Right atrium auricular region (tissue), 2 donors: ENCODE measurements around the gene PDE4D. TPM values are rescaled to one million over a fixed set of nuclear protein-coding genes. Genes with fewer than 3 reads are reported as not detected.
A peak's percentile ranks its signal among the peaks of the same experiment; 100 is the strongest.

Source experiments
- DNase-seq: peaks from one replicate; pipeline ENCODE4 v3.0.0-alpha.2; 2019; ENCODE audit warnings: low spot score
- H3K27ac ChIP-seq, 2 donors: fragments of 200-600 bp; sonication (generic); 1 replicate in 1 of 2; 2 replicates in 1 of 2; pipeline ENCODE4 v1.5.1; 2016 to 2019
- H3K27me3 ChIP-seq, 2 donors: fragments of 200-600 bp; sonication (generic); one replicate each; pipeline versions ENCODE4 v1.5.1 to v1.6.0; 2017 to 2019
- H3K36me3 ChIP-seq: fragments of 200-600 bp; sonication (generic); one replicate; pipeline ENCODE4 v1.5.1; 2016
- H3K4me1 ChIP-seq, 2 donors: fragments of 200-600 bp; sonication (generic); one replicate each; pipeline versions ENCODE4 v1.5.1 to v1.6.0; 2017 to 2019
- H3K4me3 ChIP-seq, 2 donors: fragments of 200-600 bp; sonication (generic); 1 replicate in 1 of 2; 2 replicates in 1 of 2; pipeline ENCODE4 v1.5.1; 2017 to 2019; ENCODE audit warnings: mild to moderate bottlenecking in 1 of 2, moderate library complexity in 1 of 2
- H3K9me3 ChIP-seq, 2 donors: fragments of 200-600 bp; sonication (generic); one replicate each; pipeline ENCODE4 v1.5.1; 2019
- CTCF ChIP-seq, 2 donors: fragments of 200-600 bp; sonication (generic); IDR thresholded peaks; one replicate each; pipeline ENCODE4 v1.5.1; 2019; ENCODE audit warnings: antibody characterized with exemption in 2 of 2
- total RNA-seq, 2 donors: library from RNA; depleted of rRNA; stranded (reverse); fragments of >200 nt; gene quantifications; one replicate each; pipeline ENCODE4 v1.1.0, GENCODE V29; 2016

Gene PDE4D
- total RNA-seq, 2 donors from 2014 or later = 43.3 to 44.0 TPM

- no peaks in the 10 kb centered on the region for H3K4me1 ChIP-seq
- no peak overlapping the region for H3K4me3 ChIP-seq
- no peaks in the 10 kb centered on the region for H3K9me3 ChIP-seq
- no peaks in the 10 kb centered on the region for H3K36me3 ChIP-seq
- no peak for DNase-seq
- TF ChIP-seq CTCF (IDR thresholded peaks at IDR 0.05) = no peak
- no peak overlapping the region for H3K27ac ChIP-seq
- no peaks in the 10 kb centered on the region for H3K27me3 ChIP-seq
Observed at GRCh38 chr5:59216841-59217240, 676.7 kb downstream of the PDE4D start.

- TF ChIP-seq CTCF (IDR thresholded peaks at IDR 0.05) = no peak
- Histone ChIP-seq H3K4me1 (no peaks in the 10 kb centered on the region), H3K4me3 (no peak overlapping the region), H3K27ac (no peak overlapping the region), H3K27me3 (no peaks in the 10 kb centered on the region), H3K9me3 (no peaks in the 10 kb centered on the region), H3K36me3 (no peaks in the 10 kb centered on the region)
- DNase-seq = no peak
Observed at GRCh38 chr5:59212596-59212995, 680.9 kb downstream of the PDE4D start.

GRCh38 chr5:59209758-59210359 is 683.7 kb downstream of the PDE4D start:
- H3K36me3 ChIP-seq = no peaks in the 10 kb centered on the region
- DNase-seq = no peak
- no peaks in the 10 kb centered on the region for H3K27me3 ChIP-seq
- H3K4me1 ChIP-seq = peaks cover 0 to 21% of the 10 kb centered on the region in 2 donors
- H3K27ac ChIP-seq = no peak overlapping the region
- no peak overlapping the region for H3K4me3 ChIP-seq
- TF ChIP-seq CTCF (IDR thresholded peaks at IDR 0.05) = no peak
- H3K9me3 ChIP-seq = no peaks in the 10 kb centered on the region

- no peaks in the 10 kb centered on the region for H3K9me3 ChIP-seq
- H3K4me1 ChIP-seq = peaks cover 0 to 21% of the 10 kb centered on the region in 2 donors
- H3K4me3 ChIP-seq = no peak overlapping the region
- peak overlapping the region in 1 of 2 donors; percentile 11 for H3K27ac ChIP-seq
- no peaks in the 10 kb centered on the region for H3K27me3 ChIP-seq
- DNase-seq = no peak
- no peaks in the 10 kb centered on the region for H3K36me3 ChIP-seq
- no peak for TF ChIP-seq CTCF (IDR thresholded peaks at IDR 0.05)
Observed at GRCh38 chr5:59208474-59208873, 685.1 kb downstream of the PDE4D start.

GRCh38 chr5:59207401-59207800 is 686.1 kb downstream of the PDE4D start:
- Histone ChIP-seq H3K9me3 (no peaks in the 10 kb centered on the region), H3K4me3 (no peak overlapping the region), H3K4me1 (peaks cover 0 to 21% of the 10 kb centered on the region in 2 donors), H3K27me3 (no peaks in the 10 kb centered on the region), H3K36me3 (no peaks in the 10 kb centered on the region), H3K27ac (peak overlapping the region in 1 of 2 donors; percentile 53)
- DNase-seq = no peak
- TF ChIP-seq CTCF (IDR thresholded peaks at IDR 0.05) = no peak

- H3K36me3 ChIP-seq = no peaks in the 10 kb centered on the region
- DNase-seq = no peak
- TF ChIP-seq CTCF (IDR thresholded peaks at IDR 0.05) = no peak
Observed at GRCh38 chr5:59206132-59206581, 687.4 kb downstream of the PDE4D start.

More at GRCh38 chr5:59206132-59206581, 687.4 kb downstream of the PDE4D start:
- H3K27me3 ChIP-seq = no peaks in the 10 kb centered on the region
- H3K27ac ChIP-seq = peak overlapping the region; percentile 48 to 53
- H3K4me1 ChIP-seq = peaks cover 0 to 21% of the 10 kb centered on the region in 2 donors
- no peaks in the 10 kb centered on the region for H3K9me3 ChIP-seq
- H3K4me3 ChIP-seq = no peak overlapping the region
